Neural progenitor cell (in vitro differentiated cells): ENCODE data around the gene TUBB2B. TPM values are rescaled to one million over a fixed set of nuclear protein-coding genes. Genes with fewer than 3 reads are reported as not detected.
A peak's percentile ranks its signal among the peaks of the same experiment; 100 is the strongest.

Experiments
- DNase-seq: peaks from one replicate; pipeline ENCODE4 v3.0.0-alpha.2; 2016; ENCODE audit warnings: low spot score
- H2AFZ ChIP-seq: fragments of 200-600 bp; sonication (generic); replicated peaks from 2 replicates; pipeline ENCODE4 v1.6.1; 2016; ENCODE audit warnings: antibody characterized with exemption
- H3F3A ChIP-seq: fragments of 200-600 bp; sonication (generic); 2 replicates; pipeline ENCODE4 v1.6.1; 2016; ENCODE audit warnings: antibody characterized with exemption, low read depth
- H3K27ac ChIP-seq: fragments of 200-600 bp; sonication (generic); 2 replicates; pipeline ENCODE4 v1.5.1; 2016; ENCODE audit warnings: mild to moderate bottlenecking
- H3K27me3 ChIP-seq: fragments of 200-600 bp; sonication (generic); 2 replicates; pipeline ENCODE4 v1.6.1; 2016; ENCODE audit warnings: mild to moderate bottlenecking, moderate library complexity
- H3K36me3 ChIP-seq: fragments of 200-600 bp; sonication (generic); 2 replicates; pipeline ENCODE4 v1.5.1; 2016
- H3K4me1 ChIP-seq: fragments of 200-600 bp; sonication (generic); 2 replicates; pipeline ENCODE4 v1.6.1; 2016; ENCODE audit warnings: mixed run types
- H3K4me2 ChIP-seq: fragments of 200-600 bp; sonication (generic); 2 replicates; pipeline ENCODE4 v1.6.1; 2016
- H3K4me3 ChIP-seq: fragments of 200-600 bp; sonication (generic); 2 replicates; pipeline ENCODE4 v1.5.1; 2016
- H3K79me2 ChIP-seq: fragments of 200-600 bp; sonication (generic); 2 replicates; pipeline ENCODE4 v1.6.1; 2016; ENCODE audit warnings: low read depth
- H3K9ac ChIP-seq: fragments of 200-600 bp; sonication (generic); 2 replicates; pipeline ENCODE4 v1.6.1; 2016
- H3K9me3 ChIP-seq: fragments of 200-600 bp; sonication (generic); 2 replicates; pipeline ENCODE4 v1.5.1; 2016; ENCODE audit warnings: low read depth
- H4K20me1 ChIP-seq: fragments of 200-600 bp; sonication (generic); 2 replicates; pipeline ENCODE4 v1.6.1; 2016; ENCODE audit warnings: low read depth
- H3K27ac Mint-ChIP-seq: 3 replicates; pipeline ENCODE4 v1.8.0; 2021; ENCODE audit warnings: mixed read lengths
- H3K27me3 Mint-ChIP-seq: 2 replicates; pipeline ENCODE4 v1.8.0; 2022; ENCODE audit warnings: low read depth, mild to moderate bottlenecking, inconsistent platforms, moderate library complexity, mixed read lengths; ENCODE audit not compliant: insufficient read depth
- H3K36me3 Mint-ChIP-seq: 3 replicates; pipeline ENCODE4 v1.8.0; 2021; ENCODE audit warnings: mixed read lengths
- H3K4me1 Mint-ChIP-seq: 3 replicates; pipeline ENCODE4 v1.8.0; 2021; ENCODE audit warnings: mixed read lengths
- H3K4me3 Mint-ChIP-seq: 3 replicates; pipeline ENCODE4 v1.8.0; 2021; ENCODE audit warnings: mild to moderate bottlenecking, moderate library complexity, mixed read lengths
- H3K9me3 Mint-ChIP-seq: 3 replicates; pipeline ENCODE4 v1.8.0; 2020; ENCODE audit warnings: mixed read lengths
- CTCF ChIP-seq: fragments of 200-600 bp; sonication (generic); IDR thresholded peaks from 2 replicates; pipeline ENCODE4 v1.5.1; 2017; ENCODE audit warnings: antibody characterized with exemption, mild to moderate bottlenecking
- EZH2 ChIP-seq: fragments of 200-600 bp; sonication (generic); IDR thresholded peaks from 2 replicates; pipeline ENCODE4 v1.6.1; 2017; ENCODE audit warnings: antibody characterized with exemption, mild to moderate bottlenecking, moderate library complexity
- EZH2phosphoT487 ChIP-seq: fragments of 200-600 bp; sonication (generic); IDR thresholded peaks from 2 replicates; pipeline ENCODE4 v1.6.1; 2017; ENCODE audit warnings: antibody characterized with exemption
- total RNA-seq: library from RNA; depleted of rRNA; stranded (reverse); fragments of >200 nt; gene quantifications from 2 replicates; pipeline ENCODE4 v1.2.3, GENCODE V29; 2015; ENCODE audit warnings: low replicate concordance

TUBB2B gene
- total RNA-seq, 1 donor from 2014 or later: 362 TPM

- no peak overlapping the region for H3K4me2 ChIP-seq
- peaks cover 3% of the 10 kb centered on the region for H4K20me1 ChIP-seq
- TF ChIP-seq EZH2 (no peak), EZH2phosphoT487 (no peak), CTCF (no peak)
- no peak overlapping the region for H3K27ac ChIP-seq
- no peaks in the 10 kb centered on the region for H3K27me3 ChIP-seq
- peaks cover 16% of the 10 kb centered on the region for H3F3A ChIP-seq
- H3K79me2 ChIP-seq: peaks cover 7% of the 10 kb centered on the region
- DNase-seq: no peak
- H3K9me3 ChIP-seq: no peaks in the 10 kb centered on the region
- H3K36me3 ChIP-seq: no peaks in the 10 kb centered on the region
- H3K9ac ChIP-seq: no peak overlapping the region
- peaks cover 5% of the 10 kb centered on the region for H3K27me3 Mint-ChIP-seq
- no peak overlapping the region for H2AFZ ChIP-seq
- no peak overlapping the region for H3K4me3 ChIP-seq
- H3K4me1 ChIP-seq: no peaks in the 10 kb centered on the region
- H3K9me3 Mint-ChIP-seq: no peaks in the 10 kb centered on the region
- H3K27ac Mint-ChIP-seq: peak overlapping the region; percentile 44
- no peak overlapping the region for H3K4me3 Mint-ChIP-seq
- H3K4me1 Mint-ChIP-seq: peaks cover 5% of the 10 kb centered on the region
- peaks cover 42% of the 10 kb centered on the region for H3K36me3 Mint-ChIP-seq
Observed at GRCh38 chr6:3273707-3274521, 46.5 kb upstream of the TUBB2B start.

- Mint-ChIP-seq H3K4me3 (no peak overlapping the region), H3K4me1 (no peaks in the 10 kb centered on the region), H3K36me3 (peaks cover 42% of the 10 kb centered on the region), H3K9me3 (no peaks in the 10 kb centered on the region), H3K27ac (no peak overlapping the region), H3K27me3 (peaks cover 5% of the 10 kb centered on the region)
- Histone ChIP-seq H3K9me3 (no peaks in the 10 kb centered on the region), H4K20me1 (peaks cover 9% of the 10 kb centered on the region), H3K27ac (no peak overlapping the region), H2AFZ (no peak overlapping the region), H3K27me3 (no peaks in the 10 kb centered on the region), H3K79me2 (peaks cover 7% of the 10 kb centered on the region), H3F3A (peaks cover 8% of the 10 kb centered on the region), H3K9ac (no peak overlapping the region), H3K36me3 (no peaks in the 10 kb centered on the region), H3K4me1 (no peaks in the 10 kb centered on the region), H3K4me2 (no peak overlapping the region), H3K4me3 (no peak overlapping the region)
- no peak for DNase-seq
- TF ChIP-seq EZH2: no peak
- TF ChIP-seq EZH2phosphoT487: no peak
- TF ChIP-seq CTCF: no peak
Observed at GRCh38 chr6:3272911-3273547, 45.6 kb upstream of the TUBB2B start.

- Mint-ChIP-seq H3K27me3 (peaks cover 5% of the 10 kb centered on the region), H3K4me3 (no peak overlapping the region), H3K4me1 (peaks cover 2% of the 10 kb centered on the region), H3K27ac (peak overlapping the region; percentile 70), H3K36me3 (peaks cover 42% of the 10 kb centered on the region), H3K9me3 (no peaks in the 10 kb centered on the region)
- H3K9me3 ChIP-seq: no peaks in the 10 kb centered on the region
- peaks cover 7% of the 10 kb centered on the region for H3K79me2 ChIP-seq
- no peaks in the 10 kb centered on the region for H3K27me3 ChIP-seq
- no peak overlapping the region for H3K9ac ChIP-seq
- H3K27ac ChIP-seq: no peak overlapping the region
- peaks cover 3% of the 10 kb centered on the region for H3F3A ChIP-seq
- H3K4me3 ChIP-seq: no peak overlapping the region
- no peaks in the 10 kb centered on the region for H3K36me3 ChIP-seq
- no peak for TF ChIP-seq EZH2
- TF ChIP-seq CTCF: no peak
- no peak for TF ChIP-seq EZH2phosphoT487
- H3K4me2 ChIP-seq: no peak overlapping the region
- H3K4me1 ChIP-seq: no peaks in the 10 kb centered on the region
- H4K20me1 ChIP-seq: peaks cover 19% of the 10 kb centered on the region
- no peak for DNase-seq
- no peak overlapping the region for H2AFZ ChIP-seq
Observed at GRCh38 chr6:3271756-3272155, 44.3 kb upstream of the TUBB2B start.
